ENCODE results near the gene CLDN14.

CLDN14 gene

DNA sequence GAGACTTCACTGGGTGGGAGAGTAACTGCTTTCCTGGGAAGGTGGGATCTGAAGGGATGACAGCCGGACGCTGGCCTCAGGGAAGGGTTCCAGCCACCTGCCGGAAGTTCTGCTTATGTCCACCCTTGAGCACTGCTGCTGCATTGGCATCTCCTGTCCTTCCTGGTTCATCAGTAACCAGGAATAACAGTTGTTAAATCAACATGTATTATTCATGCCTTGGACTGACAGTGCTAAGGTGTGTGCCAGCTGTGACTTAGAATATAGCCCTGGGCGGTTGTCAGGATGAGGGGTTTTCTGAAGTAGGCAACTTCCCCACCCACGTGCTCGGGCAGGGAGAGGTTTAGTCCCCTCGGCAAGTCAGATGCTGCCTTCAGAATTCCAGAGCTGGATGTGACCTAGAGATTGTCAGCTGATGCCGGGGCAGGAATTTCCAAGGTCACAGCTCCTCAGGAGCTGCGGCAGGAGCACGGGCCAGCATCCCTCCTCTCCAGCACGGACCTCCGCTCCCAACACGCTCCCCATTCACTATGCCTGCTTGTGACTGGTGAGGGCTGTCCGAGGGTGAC is 17.9 kb downstream of the CLDN14 start:
- Histone ChIP-seq H3K9me3 (ENCODE audit: insufficient read depth, low read length) (no peaks in the 10 kb centered on the region), H3K27me3 (ENCODE audit: insufficient read depth, insufficient read length) (no peaks in the 10 kb centered on the region), H3K9ac (ENCODE audit: insufficient read length, low read depth) (no peak overlapping the region), H3K36me3 (ENCODE audit: insufficient read depth, insufficient read length, low read length) (no peaks in the 10 kb centered on the region), H3K4me3 (ENCODE audit: insufficient read length, low read depth) (no peak overlapping the region), H3K4me1 (ENCODE audit: insufficient read depth, insufficient read length) (peaks cover 22% of the 10 kb centered on the region)
- TF ChIP-seq YY1 (IDR thresholded peaks at IDR 0.05; ENCODE audit: insufficient read depth, insufficient read length): no peak
- TF ChIP-seq ZNF274 (IDR thresholded peaks at IDR 0.05; ENCODE audit: low read depth, low read length): no peak
- TF ChIP-seq SUZ12 (IDR thresholded peaks at IDR 0.05; ENCODE audit: extremely low read depth, insufficient read depth, insufficient read length): no peak
- no peak for DNase-seq (ENCODE audit: low read depth, low spot score)

- Histone ChIP-seq H3K36me3 (ENCODE audit: insufficient read depth, insufficient read length, low read length) (no peaks in the 10 kb centered on the region), H3K4me3 (ENCODE audit: insufficient read length, low read depth) (no peak overlapping the region), H3K27me3 (ENCODE audit: insufficient read depth, insufficient read length) (no peaks in the 10 kb centered on the region), H3K9ac (ENCODE audit: insufficient read length, low read depth) (no peak overlapping the region), H3K9me3 (ENCODE audit: insufficient read depth, low read length) (no peaks in the 10 kb centered on the region), H3K4me1 (ENCODE audit: insufficient read depth, insufficient read length) (peaks cover 22% of the 10 kb centered on the region)
- TF ChIP-seq YY1 (IDR thresholded peaks at IDR 0.05; ENCODE audit: insufficient read depth, insufficient read length) (no peak), SUZ12 (IDR thresholded peaks at IDR 0.05; ENCODE audit: extremely low read depth, insufficient read depth, insufficient read length) (no peak), ZNF274 (IDR thresholded peaks at IDR 0.05; ENCODE audit: low read depth, low read length) (no peak)
- DNase-seq (ENCODE audit: low read depth, low spot score): no peak
Observed at GRCh38 chr21:36461277-36461917, 18.5 kb downstream of the CLDN14 start.

DNA sequence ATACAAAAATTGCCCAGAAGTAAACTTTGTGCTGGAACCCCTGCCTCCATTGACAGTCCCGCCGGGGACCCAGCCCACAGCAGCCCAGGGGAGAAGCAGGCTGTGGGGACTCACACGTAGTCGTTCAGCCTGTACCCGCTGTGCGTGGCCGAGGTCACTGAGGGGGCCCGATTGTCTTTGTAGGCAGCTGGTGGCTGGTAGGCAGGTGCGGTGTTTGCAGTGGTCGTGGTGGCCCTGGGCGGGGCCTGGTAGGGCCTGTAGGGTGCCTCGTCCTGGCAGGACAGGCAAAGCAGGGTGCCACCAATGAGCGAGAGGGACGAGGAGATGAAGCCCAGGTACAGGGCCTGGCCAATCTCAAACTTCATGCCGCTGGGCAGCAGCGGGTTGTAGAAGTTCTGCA is 19.1 kb downstream of the CLDN14 start:
- Histone ChIP-seq H3K27me3 (ENCODE audit: insufficient read depth, insufficient read length) (no peaks in the 10 kb centered on the region), H3K9ac (ENCODE audit: insufficient read length, low read depth) (no peak overlapping the region), H3K4me3 (ENCODE audit: insufficient read length, low read depth) (no peak overlapping the region), H3K9me3 (ENCODE audit: insufficient read depth, low read length) (no peaks in the 10 kb centered on the region), H3K4me1 (ENCODE audit: insufficient read depth, insufficient read length) (peaks cover 22% of the 10 kb centered on the region), H3K36me3 (ENCODE audit: insufficient read depth, insufficient read length, low read length) (no peaks in the 10 kb centered on the region)
- TF ChIP-seq SUZ12 (IDR thresholded peaks at IDR 0.05; ENCODE audit: extremely low read depth, insufficient read depth, insufficient read length): no peak
- no peak for TF ChIP-seq ZNF274 (IDR thresholded peaks at IDR 0.05; ENCODE audit: low read depth, low read length)
- no peak for TF ChIP-seq YY1 (IDR thresholded peaks at IDR 0.05; ENCODE audit: insufficient read depth, insufficient read length)
- DNase-seq (ENCODE audit: low read depth, low spot score): no peak

DNA sequence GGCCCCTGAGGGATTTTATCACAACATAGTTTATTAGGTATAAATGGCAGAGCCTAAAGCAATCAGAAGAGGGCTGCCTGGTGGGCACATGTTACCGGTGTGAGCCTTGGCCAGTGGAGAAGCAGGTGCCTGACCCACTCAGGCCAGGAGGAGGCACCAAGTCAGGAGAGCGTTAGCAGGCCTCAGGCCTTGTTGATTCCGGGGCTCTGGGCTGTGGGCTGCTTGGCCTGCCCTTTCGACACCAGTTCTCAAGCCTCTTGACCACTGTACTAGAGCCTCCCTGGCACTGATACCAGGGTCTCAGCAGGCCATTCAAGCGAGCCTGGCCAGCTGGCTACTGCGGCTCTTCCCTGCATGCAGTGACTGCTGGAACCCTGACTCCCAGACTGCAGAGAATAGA is 20.8 kb downstream of the CLDN14 start:
- no peak overlapping the region for H3K4me3 ChIP-seq (ENCODE audit: insufficient read length, low read depth)
- DNase-seq (ENCODE audit: low read depth, low spot score): no peak
- no peaks in the 10 kb centered on the region for H3K9me3 ChIP-seq (ENCODE audit: insufficient read depth, low read length)
- H3K27me3 ChIP-seq (ENCODE audit: insufficient read depth, insufficient read length): no peaks in the 10 kb centered on the region
- peaks cover 14% of the 10 kb centered on the region for H3K4me1 ChIP-seq (ENCODE audit: insufficient read depth, insufficient read length)
- TF ChIP-seq YY1 (IDR thresholded peaks at IDR 0.05; ENCODE audit: insufficient read depth, insufficient read length): no peak
- no peak for TF ChIP-seq ZNF274 (IDR thresholded peaks at IDR 0.05; ENCODE audit: low read depth, low read length)
- TF ChIP-seq SUZ12 (IDR thresholded peaks at IDR 0.05; ENCODE audit: extremely low read depth, insufficient read depth, insufficient read length): no peak
- no peak overlapping the region for H3K9ac ChIP-seq (ENCODE audit: insufficient read length, low read depth)
- H3K36me3 ChIP-seq (ENCODE audit: insufficient read depth, insufficient read length, low read length): no peaks in the 10 kb centered on the region

- no peaks in the 10 kb centered on the region for H3K9me3 ChIP-seq (ENCODE audit: insufficient read depth, low read length)
- no peaks in the 10 kb centered on the region for H3K36me3 ChIP-seq (ENCODE audit: insufficient read depth, insufficient read length, low read length)
- H3K27me3 ChIP-seq (ENCODE audit: insufficient read depth, insufficient read length): no peaks in the 10 kb centered on the region
- TF ChIP-seq YY1 (IDR thresholded peaks at IDR 0.05; ENCODE audit: insufficient read depth, insufficient read length): no peak
- no peak for TF ChIP-seq SUZ12 (IDR thresholded peaks at IDR 0.05; ENCODE audit: extremely low read depth, insufficient read depth, insufficient read length)
- TF ChIP-seq ZNF274 (IDR thresholded peaks at IDR 0.05; ENCODE audit: low read depth, low read length): no peak
- H3K4me3 ChIP-seq (ENCODE audit: insufficient read length, low read depth): no peak overlapping the region
- H3K9ac ChIP-seq (ENCODE audit: insufficient read length, low read depth): no peak overlapping the region
- no peak for DNase-seq (ENCODE audit: low read depth, low spot score)
- peaks cover 11% of the 10 kb centered on the region for H3K4me1 ChIP-seq (ENCODE audit: insufficient read depth, insufficient read length)
Observed at GRCh38 chr21:36456729-36457414, 23.1 kb downstream of the CLDN14 start.

DNA sequence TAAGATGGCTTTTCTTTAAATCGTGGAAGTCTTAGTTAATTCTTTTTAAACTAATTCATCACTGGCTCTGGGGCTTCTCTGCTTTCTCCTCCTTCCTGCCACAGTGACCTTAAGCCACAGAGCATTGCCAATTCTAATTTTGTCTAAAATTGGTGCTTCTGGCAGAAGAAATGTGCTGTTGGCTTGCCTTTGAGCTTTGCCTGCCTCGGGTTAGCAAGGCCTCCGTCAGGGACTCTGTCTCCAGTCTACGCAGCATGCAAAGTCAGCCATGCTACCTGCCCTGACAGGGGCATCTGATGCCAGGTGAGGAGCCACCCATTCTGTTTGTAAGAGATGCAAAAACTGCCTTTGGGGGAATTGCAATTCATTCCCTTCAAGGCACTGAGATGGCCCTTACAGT is 25.2 kb downstream of the CLDN14 start:
- DNase-seq (ENCODE audit: low read depth, low spot score): no peak
- no peak overlapping the region for H3K9ac ChIP-seq (ENCODE audit: insufficient read length, low read depth)
- H3K36me3 ChIP-seq (ENCODE audit: insufficient read depth, insufficient read length, low read length): no peaks in the 10 kb centered on the region
- H3K27me3 ChIP-seq (ENCODE audit: insufficient read depth, insufficient read length): no peaks in the 10 kb centered on the region
- no peaks in the 10 kb centered on the region for H3K9me3 ChIP-seq (ENCODE audit: insufficient read depth, low read length)
- TF ChIP-seq YY1 (IDR thresholded peaks at IDR 0.05; ENCODE audit: insufficient read depth, insufficient read length): no peak
- no peak for TF ChIP-seq ZNF274 (IDR thresholded peaks at IDR 0.05; ENCODE audit: low read depth, low read length)
- TF ChIP-seq SUZ12 (IDR thresholded peaks at IDR 0.05; ENCODE audit: extremely low read depth, insufficient read depth, insufficient read length): no peak
- H3K4me1 ChIP-seq (ENCODE audit: insufficient read depth, insufficient read length): peaks cover 9% of the 10 kb centered on the region
- H3K4me3 ChIP-seq (ENCODE audit: insufficient read length, low read depth): no peak overlapping the region

DNA sequence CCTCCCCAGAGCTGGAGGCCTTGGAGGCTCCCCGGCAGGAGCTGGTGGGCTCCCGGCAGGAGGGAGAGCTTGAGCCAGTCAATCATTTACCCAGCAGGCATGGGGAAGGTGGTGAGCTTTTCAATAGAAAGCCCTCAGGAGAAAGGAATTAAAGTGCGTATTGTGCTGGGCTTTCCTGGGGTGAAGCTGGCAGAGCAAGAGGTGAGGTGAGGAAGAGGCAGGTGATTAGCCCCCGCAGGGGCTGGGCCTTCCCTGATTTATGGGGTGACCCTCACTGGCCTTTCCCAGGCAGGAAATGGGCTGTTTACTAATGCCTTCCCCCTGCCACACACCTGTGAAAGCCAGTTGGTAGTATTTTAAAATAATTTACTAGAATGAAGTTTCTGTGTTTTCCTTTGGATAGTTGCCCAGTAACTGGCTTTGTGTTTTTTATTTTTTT is 25.8 kb downstream of the CLDN14 start:
- Histone ChIP-seq H3K36me3 (ENCODE audit: insufficient read depth, insufficient read length, low read length) (no peaks in the 10 kb centered on the region), H3K9ac (ENCODE audit: insufficient read length, low read depth) (no peak overlapping the region), H3K9me3 (ENCODE audit: insufficient read depth, low read length) (no peaks in the 10 kb centered on the region), H3K4me1 (ENCODE audit: insufficient read depth, insufficient read length) (peaks cover 3% of the 10 kb centered on the region), H3K27me3 (ENCODE audit: insufficient read depth, insufficient read length) (no peaks in the 10 kb centered on the region), H3K4me3 (ENCODE audit: insufficient read length, low read depth) (no peak overlapping the region)
- no peak for DNase-seq (ENCODE audit: low read depth, low spot score)
- TF ChIP-seq SUZ12 (IDR thresholded peaks at IDR 0.05; ENCODE audit: extremely low read depth, insufficient read depth, insufficient read length) (no peak), ZNF274 (IDR thresholded peaks at IDR 0.05; ENCODE audit: low read depth, low read length) (no peak), YY1 (IDR thresholded peaks at IDR 0.05; ENCODE audit: insufficient read depth, insufficient read length) (no peak)
